Left forelimb (tissue), 1 donor: ENCODE measurements around the gene PPHLN1.
A peak's percentile ranks its signal among the peaks of the same experiment; 100 is the strongest.

Source experiments
- DNase-seq: peaks from one replicate; pipeline ENCODE4 v3.0.0-alpha.2; 2018; ENCODE audit warnings: low spot score

PPHLN1 gene

GRCh38 chr12:42482748-42483520 is 157.0 kb downstream of the PPHLN1 start:
- DNase-seq = peak; percentile 92

GRCh38 chr12:42483521-42483790 is 157.5 kb downstream of the PPHLN1 start:
- DNase-seq = no peak

DNA sequence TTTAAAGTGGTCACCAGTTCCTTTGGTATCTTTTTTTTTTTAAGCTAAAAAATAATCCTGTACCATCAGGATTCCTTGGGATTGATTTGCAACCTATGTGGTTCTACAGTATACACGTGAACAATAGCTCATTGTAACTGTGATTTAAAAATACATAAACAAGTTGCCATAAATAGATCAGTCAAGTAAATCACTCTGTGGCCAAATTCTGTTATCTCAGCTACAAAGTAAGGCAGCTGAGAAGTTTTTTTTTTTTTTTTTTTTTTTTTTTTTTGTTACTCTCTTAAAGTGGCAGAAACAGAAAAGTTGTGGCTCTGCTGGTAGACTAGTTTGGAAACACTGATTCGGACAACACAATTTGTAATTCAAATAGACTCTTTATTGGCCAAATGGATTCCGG is 159.0 kb downstream of the PPHLN1 start:
- no peak for DNase-seq

GRCh38 chr12:42485823-42486222 is 159.9 kb downstream of the PPHLN1 start:
- DNase-seq = no peak

GRCh38 chr12:42486407-42486806 is 160.4 kb downstream of the PPHLN1 start:
- no peak for DNase-seq

GRCh38 chr12:42490261-42490842 is 164.4 kb downstream of the PPHLN1 start:
- no peak for DNase-seq
